Astrocyte (in vitro differentiated cells and primary cell): ENCODE data around the gene CYP4A22.

ENCODE experiments used
- CTCF ChIP-seq: IDR thresholded peaks from 2 replicates; pipeline ENCODE4 v1.5.1; 2011; ENCODE audit warnings: low read depth, mild to moderate bottlenecking, inconsistent platforms, low read length, moderate library complexity; ENCODE audit not compliant: insufficient read depth
- EZH2 ChIP-seq: IDR thresholded peaks from 2 replicates; pipeline ENCODE4 v1.6.1; 2012; ENCODE audit warnings: mild to moderate bottlenecking, low read length, inconsistent platforms; ENCODE audit not compliant: insufficient read depth

DNA sequence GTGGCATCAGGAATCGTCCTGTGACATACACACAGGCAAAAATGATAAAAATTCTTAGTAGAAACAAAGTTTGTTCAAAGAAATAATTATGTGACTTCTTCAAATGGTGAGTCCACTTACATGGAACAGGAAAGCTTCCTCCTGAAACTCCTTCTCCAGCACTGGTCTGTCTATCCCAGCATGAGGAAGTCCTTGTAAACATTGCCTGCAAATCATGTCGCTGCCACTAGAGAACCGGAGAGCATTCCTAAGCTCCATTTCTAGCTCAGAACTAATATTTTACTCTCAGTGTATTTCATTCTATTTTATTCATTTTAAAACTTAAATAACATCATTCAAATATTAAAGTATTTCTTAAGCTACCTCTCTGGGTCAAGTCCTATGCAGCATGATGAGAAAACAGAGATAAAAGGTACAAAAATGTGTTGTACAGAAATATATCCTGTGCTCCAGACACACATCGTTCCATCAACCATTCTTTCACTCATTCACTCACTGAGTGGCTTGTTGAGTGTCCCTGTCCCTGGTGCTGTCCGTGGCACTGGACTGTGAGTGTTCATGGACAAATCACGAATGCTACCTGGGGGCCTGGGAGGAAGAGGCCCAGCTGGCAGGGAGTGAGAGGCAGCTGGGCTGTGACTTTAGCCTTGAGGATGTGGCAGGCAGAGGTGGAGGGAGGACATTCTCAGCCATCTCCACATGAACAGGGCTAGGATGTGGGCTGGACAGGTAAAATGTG, 10.0 kb downstream of the CYP4A22 start:
- TF ChIP-seq CTCF (no peak), EZH2 (no peak)
